SH-SY5Y (cell line): ENCODE measurements around the gene ADCY7.

Source experiments
- GATA2 ChIP-seq: IDR thresholded peaks from 2 replicates; pipeline ENCODE4 v1.6.1; 2011; ENCODE audit warnings: mild to moderate bottlenecking, low read depth, low read length
- GATA3 ChIP-seq: IDR thresholded peaks from 2 replicates; pipeline ENCODE4 v1.6.1; 2011; ENCODE audit warnings: low read depth, mild to moderate bottlenecking, low read length, moderate library complexity

DNA sequence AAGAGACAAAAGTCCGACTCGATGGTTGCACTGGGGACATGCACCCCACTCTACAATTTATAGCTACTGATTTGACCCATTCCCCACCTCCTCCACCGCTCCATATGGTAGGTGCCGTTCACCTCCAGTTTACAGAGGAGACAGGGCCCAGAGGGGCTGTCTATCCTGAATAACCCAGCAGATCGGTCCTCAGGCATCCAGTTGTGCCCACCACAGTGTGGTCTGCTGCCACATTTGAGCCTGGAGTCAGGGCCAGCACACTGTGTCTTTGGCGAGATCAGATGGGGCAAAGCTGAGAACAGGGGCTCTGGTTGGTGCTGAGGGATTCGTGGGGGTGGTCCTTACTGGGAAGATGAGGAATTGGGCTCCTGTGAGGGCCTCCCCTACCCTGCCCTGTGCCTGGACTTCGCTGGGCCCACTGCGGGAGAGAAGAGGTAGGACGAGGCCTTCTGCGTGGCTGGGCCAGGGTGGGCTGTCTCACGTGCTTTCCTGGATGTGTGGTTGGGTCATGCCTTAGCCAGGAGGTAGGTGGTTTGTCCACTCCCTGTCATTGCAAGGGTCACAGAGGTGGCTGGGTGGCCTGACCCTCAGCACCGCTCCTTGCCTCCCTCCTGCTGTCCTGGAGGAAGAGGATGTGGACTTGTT is 2.8 kb downstream of the ADCY7 start:
- TF ChIP-seq GATA2 = no peak
- no peak for TF ChIP-seq GATA3
